H1 (cell line): ENCODE measurements around the gene RFPL1. TPM values are rescaled to one million over a fixed set of nuclear protein-coding genes. Genes with fewer than 3 reads are reported as not detected.

Experiments
- CHD7 ChIP-seq: fragments of 300-600 bp; sonication (generic); IDR thresholded peaks from 2 replicates; pipeline ENCODE4 v1.7.1; 2012; ENCODE audit warnings: low read length, moderate library complexity, mild to moderate bottlenecking, inconsistent platforms; ENCODE audit not compliant: insufficient replicate concordance
- HDAC6 ChIP-seq: IDR thresholded peaks from one replicate; pipeline ENCODE4 v1.7.1; 2012; ENCODE audit warnings: low read depth, mild to moderate bottlenecking, inconsistent platforms, low read length, moderate library complexity
- JUN ChIP-seq: IDR thresholded peaks from 2 replicates; pipeline ENCODE4 v1.6.1; 2011; ENCODE audit warnings: low read depth, mild to moderate bottlenecking, improper control_type of control experiment, low read length
- KDM1A ChIP-seq: fragments of 200-600, 300-600 bp; sonication (generic); IDR thresholded peaks from 2 replicates; pipeline ENCODE4 v1.7.1; 2016; ENCODE audit warnings: mild to moderate bottlenecking, low read length, borderline replicate concordance
- PHF8 ChIP-seq: fragments of 200-600 bp; sonication (generic); conservative IDR thresholded peaks from 2 replicates; pipeline ENCODE4 v1.7.1; 2012; ENCODE audit warnings: low read depth, mild to moderate bottlenecking, inconsistent platforms, low read length, moderate library complexity
- POLR2AphosphoS5 ChIP-seq: IDR thresholded peaks from 2 replicates; pipeline ENCODE4 v1.6.1; 2011; ENCODE audit warnings: low read depth, low read length
- TEAD4 ChIP-seq: IDR thresholded peaks from 2 replicates; pipeline ENCODE4 v1.6.1; 2012; ENCODE audit warnings: low read depth, low read length, inconsistent platforms, mixed read lengths
- YY1 ChIP-seq: IDR thresholded peaks from 2 replicates; pipeline ENCODE4 v1.6.1; 2011; ENCODE audit warnings: low read depth, mild to moderate bottlenecking, low read length
- polyA plus RNA-seq, 7 experiments: library from polyadenylated mRNA; depleted of rRNA in 3 of 7; stranded (reverse) in 5 of 7; unstranded in 2 of 7; fragments of >200 nt in 5 of 7; fragments of 200-250 nt in 2 of 7; gene quantifications; 1 replicate in 5 of 7; 2 replicates in 1 of 7; 4 replicates in 1 of 7; pipeline versions ENCODE4 v1.2.1 to v1.2.3, GENCODE V29; 2011 to 2013; ENCODE audit warnings: missing spikeins in 2 of 7, mixed read lengths in 2 of 7
- total RNA-seq: library from RNA; stranded (reverse); fragmentation: NEBNext Ultra II Directional; extraction: Animal tissue kit (Norgen Biotek cat#: 25700); gene quantifications from 2 replicates; pipeline ENCODE4 v1.2.1, GENCODE V29; 2021

RFPL1 gene
- total and polyA plus RNA-seq, 2 of the 8 experiments (the other 6 are each of a cell fraction or from before 2014, with no cell fraction given) = not detected

- TF ChIP-seq CHD7 = no peak
- no peak for TF ChIP-seq JUN
- no peak for TF ChIP-seq POLR2AphosphoS5
- TF ChIP-seq TEAD4 = no peak
- TF ChIP-seq PHF8 = no peak
- no peak for TF ChIP-seq KDM1A
- TF ChIP-seq HDAC6 = no peak
- TF ChIP-seq YY1 = no peak
Observed at GRCh38 chr22:29456211-29456671, 17.9 kb downstream of the RFPL1 start (continued).
